ENCODE data around the gene ZIC4.

The ZIC4 gene

DNA sequence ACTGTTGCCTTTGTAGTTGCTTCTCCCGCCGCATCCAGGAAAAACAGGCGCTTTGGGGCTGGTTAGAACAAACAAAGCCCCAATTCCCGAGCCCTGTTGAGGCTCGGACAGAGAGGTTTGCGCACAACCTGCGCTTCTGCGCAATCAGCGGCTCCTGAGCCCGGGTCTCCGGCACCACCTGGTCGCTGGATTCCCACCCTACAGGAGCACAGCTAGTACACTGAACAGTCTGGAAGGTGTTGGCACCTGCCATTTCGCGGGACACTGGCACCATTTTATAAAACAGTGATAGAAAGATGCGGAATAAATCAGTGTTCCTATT, 13.8 kb downstream of the ZIC4 start:
- Mint-ChIP-seq H3K27me3 (ENCODE audit: low read depth) (peaks cover 99% of the 10 kb centered on the region), H3K4me1 (peaks cover 63% of the 10 kb centered on the region), H3K27ac (peak overlapping the region; percentile 94 to 99 (median 98)), H3K9me3 (peaks cover 2% of the 10 kb centered on the region), H3K36me3 (ENCODE audit: low read depth) (no peaks in the 10 kb centered on the region), H3K4me3 (peak overlapping the region; percentile 89 to 94 (median 91))
- TF ChIP-seq, protein P1, sequence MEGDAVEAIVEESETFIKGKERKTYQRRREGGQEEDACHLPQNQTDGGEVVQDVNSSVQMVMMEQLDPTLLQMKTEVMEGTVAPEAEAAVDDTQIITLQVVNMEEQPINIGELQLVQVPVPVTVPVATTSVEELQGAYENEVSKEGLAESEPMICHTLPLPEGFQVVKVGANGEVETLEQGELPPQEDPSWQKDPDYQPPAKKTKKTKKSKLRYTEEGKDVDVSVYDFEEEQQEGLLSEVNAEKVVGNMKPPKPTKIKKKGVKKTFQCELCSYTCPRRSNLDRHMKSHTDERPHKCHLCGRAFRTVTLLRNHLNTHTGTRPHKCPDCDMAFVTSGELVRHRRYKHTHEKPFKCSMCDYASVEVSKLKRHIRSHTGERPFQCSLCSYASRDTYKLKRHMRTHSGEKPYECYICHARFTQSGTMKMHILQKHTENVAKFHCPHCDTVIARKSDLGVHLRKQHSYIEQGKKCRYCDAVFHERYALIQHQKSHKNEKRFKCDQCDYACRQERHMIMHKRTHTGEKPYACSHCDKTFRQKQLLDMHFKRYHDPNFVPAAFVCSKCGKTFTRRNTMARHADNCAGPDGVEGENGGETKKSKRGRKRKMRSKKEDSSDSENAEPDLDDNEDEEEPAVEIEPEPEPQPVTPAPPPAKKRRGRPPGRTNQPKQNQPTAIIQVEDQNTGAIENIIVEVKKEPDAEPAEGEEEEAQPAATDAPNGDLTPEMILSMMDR (IDR thresholded peaks at IDR 0.05; ENCODE audit: unreplicated experiment in 3 of 3) = no peak

DNA sequence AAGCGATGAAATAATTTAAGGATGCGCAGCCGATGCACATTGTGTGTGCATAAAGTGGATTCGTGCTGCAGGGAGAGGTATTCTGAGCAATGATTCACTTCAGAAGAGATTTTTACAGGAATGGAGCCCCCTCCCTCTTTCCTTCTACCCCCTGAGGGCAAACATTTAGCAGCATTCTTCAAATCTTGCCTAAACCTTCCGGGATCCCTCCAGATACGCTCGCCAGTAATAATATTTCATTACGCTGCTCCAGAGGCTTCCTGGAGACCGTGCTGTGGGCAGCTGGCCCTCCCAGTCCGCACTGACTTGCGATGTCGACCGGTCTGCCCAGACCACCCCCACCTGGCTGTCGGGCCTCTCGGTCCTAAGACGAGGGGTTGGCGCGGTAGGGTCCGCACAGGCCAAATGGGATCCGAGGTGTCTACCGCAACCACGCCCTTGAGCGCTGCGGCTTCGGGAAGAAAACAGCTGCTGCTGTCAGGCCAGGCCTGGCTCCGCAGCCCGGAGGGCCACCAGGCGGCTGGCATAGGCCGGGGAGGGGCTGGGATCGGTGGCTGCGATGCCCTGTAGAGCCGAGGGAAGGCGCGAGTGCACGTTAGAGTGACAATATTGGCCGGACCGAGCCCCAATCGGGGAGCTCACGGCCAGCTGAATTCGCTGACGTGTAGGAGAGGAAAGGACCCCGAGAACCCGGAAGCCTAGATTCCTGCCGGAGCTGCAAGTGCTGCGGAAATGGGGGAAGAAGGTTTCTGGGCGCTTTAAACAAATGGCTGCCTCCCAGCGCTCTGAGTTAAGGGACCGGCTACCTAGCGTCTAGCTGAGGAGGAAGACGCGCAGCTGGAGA, 14.3 kb downstream of the ZIC4 start:
- TF ChIP-seq, protein P1 (IDR thresholded peaks at IDR 0.05; ENCODE audit: unreplicated experiment in 3 of 3) = peak in 2 of 3 experiments; percentile 21 to 48
- H3K9me3 Mint-ChIP-seq = peaks cover under 1% of the 10 kb centered on the region
- peak overlapping the region; percentile 89 to 94 (median 91) for H3K4me3 Mint-ChIP-seq
- H3K27ac Mint-ChIP-seq = peak overlapping the region; percentile 94 to 99 (median 98)
- H3K36me3 Mint-ChIP-seq (ENCODE audit: low read depth) = no peaks in the 10 kb centered on the region
- H3K27me3 Mint-ChIP-seq (ENCODE audit: low read depth) = peaks cover 99% of the 10 kb centered on the region
- peaks cover 59% of the 10 kb centered on the region for H3K4me1 Mint-ChIP-seq

DNA sequence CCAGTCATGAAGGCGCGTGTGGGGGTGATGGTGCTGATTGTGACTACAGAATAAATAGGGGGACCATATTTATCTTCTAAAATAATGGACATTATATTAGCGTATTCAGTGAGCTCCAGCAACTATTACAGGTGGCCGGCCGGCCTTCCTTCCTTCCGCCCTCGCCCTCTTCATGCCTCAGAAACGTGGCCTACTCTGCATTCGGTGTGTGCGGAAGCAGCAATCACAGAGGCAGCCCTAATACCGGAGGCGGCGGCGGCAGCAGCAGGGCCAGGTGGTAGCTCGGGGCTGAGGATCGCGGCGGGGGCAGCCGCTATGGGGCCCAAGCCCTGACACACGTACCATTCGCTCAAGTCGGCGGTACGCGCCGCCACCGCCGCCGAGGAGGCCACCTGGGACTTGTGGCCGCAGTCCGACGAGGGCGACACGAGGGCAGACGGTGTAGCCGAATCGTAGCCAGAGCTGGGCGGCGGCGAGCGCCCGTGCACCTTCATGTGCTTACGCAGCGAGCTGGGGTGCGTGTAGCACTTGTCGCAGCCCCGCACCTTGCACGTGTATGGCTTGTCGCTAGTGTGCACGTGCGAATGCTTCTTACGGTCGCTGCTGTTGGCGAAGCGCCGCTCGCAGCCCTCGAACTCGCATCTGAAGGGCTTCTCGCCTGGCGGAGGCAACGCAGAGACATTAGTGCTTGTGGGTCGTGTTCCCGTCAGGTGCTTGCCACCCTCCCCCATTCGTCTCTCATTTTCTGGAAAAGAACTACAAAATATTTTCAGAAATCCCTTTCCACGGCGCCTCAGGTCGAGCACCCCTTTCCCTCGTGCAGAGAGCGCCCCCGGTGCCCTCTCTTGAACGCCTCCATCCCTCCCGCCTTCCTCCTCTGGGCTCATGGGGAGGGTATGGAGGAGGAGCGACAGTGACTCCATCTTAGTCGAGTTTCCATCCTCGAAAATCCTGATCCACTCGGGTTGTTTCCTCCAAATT, 15.5 kb downstream of the ZIC4 start:
- Mint-ChIP-seq H3K4me3 (peak overlapping the region; percentile 89 to 94 (median 91)), H3K36me3 (ENCODE audit: low read depth) (no peaks in the 10 kb centered on the region), H3K4me1 (peaks cover 56% of the 10 kb centered on the region), H3K9me3 (no peaks in the 10 kb centered on the region), H3K27me3 (ENCODE audit: low read depth) (peaks cover 100% of the 10 kb centered on the region), H3K27ac (peak overlapping the region; percentile 94 to 99 (median 98))
- TF ChIP-seq, protein P1 (IDR thresholded peaks at IDR 0.05; ENCODE audit: unreplicated experiment in 3 of 3) = no peak

DNA sequence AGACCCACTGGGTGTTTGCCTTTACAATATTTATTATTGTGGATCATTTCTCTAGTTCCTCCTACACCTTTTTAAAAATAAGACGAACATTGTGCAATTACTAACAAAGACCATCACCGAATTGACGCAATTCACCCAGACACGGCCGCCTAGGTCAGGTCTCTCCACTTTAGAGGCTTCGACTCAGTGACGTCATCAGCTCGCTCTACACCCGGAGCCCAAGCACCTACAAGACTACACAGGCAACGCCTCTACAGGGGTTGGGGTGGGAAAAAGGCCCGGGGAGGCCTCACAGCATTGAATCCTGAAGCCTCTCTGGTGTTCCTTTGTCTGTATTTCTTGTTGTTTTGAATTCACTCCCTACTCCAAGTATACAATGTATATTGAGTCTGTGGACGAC, 16.6 kb downstream of the ZIC4 start:
- TF ChIP-seq, protein P1 (IDR thresholded peaks at IDR 0.05; ENCODE audit: unreplicated experiment in 3 of 3) = no peak
- Mint-ChIP-seq H3K36me3 (ENCODE audit: low read depth) (no peaks in the 10 kb centered on the region), H3K27ac (peak overlapping the region; percentile 32 to 95 (median 90)), H3K9me3 (peaks cover 3% of the 10 kb centered on the region), H3K27me3 (ENCODE audit: low read depth) (peaks cover 100% of the 10 kb centered on the region), H3K4me1 (peaks cover 44% of the 10 kb centered on the region), H3K4me3 (peak overlapping the region; percentile 49 to 66 (median 60))

DNA sequence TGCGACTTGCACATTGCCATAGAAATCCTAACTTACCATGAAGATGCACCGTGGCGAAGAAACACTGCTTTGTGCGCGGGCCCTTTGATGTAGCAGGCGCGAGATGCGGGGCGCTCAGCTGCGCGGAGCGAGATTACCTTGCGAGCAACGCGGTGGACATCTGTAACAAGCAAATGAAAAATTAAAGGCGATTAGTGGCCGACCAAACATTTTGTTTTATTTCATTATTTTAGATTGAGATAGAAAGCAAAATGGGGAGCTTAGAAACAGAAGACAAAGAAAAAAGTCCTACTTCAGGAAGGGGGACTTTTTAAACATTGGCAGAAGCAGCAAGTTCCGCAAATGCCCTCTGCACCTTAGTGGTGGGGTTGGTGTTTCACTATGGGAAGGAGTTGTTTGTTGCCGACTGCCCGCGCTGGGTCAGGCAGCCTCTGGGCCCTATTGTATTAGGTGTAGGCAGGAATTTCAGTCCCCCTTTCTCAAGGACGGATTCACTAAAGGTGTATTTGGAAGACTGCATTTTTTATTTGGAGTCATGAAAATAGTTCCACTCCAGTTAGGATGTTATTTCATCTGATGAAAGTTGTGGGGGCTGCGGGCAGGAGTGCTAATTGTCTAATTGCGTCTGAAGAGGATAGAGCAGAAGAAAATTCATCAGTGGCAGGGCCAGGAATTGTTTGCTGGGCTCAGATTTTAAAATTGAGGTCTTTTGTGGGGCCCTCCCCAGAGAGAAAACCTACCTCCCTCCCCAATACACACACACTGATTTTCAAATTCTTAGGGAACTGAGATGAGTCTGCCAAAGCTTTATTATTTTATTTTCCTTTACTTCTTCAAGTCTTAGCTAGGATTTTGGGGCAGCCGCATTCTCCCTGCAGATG, 17.4 kb downstream of the ZIC4 start:
- TF ChIP-seq, protein P1 (IDR thresholded peaks at IDR 0.05; ENCODE audit: unreplicated experiment in 3 of 3) = no peak
- Mint-ChIP-seq H3K36me3 (ENCODE audit: low read depth) (no peaks in the 10 kb centered on the region), H3K4me1 (peaks cover 41% of the 10 kb centered on the region)

More for the DNA sequence above, 17.4 kb downstream of the ZIC4 start:
- H3K4me3 Mint-ChIP-seq = peak overlapping the region; percentile 33 to 66 (median 62)
- H3K9me3 Mint-ChIP-seq = peaks cover 3% of the 10 kb centered on the region
- H3K27me3 Mint-ChIP-seq (ENCODE audit: low read depth) = peaks cover 100% of the 10 kb centered on the region
- peak overlapping the region; percentile 32 to 95 (median 90) for H3K27ac Mint-ChIP-seq
